ENCODE results near the gene MANEAL.

DNA sequence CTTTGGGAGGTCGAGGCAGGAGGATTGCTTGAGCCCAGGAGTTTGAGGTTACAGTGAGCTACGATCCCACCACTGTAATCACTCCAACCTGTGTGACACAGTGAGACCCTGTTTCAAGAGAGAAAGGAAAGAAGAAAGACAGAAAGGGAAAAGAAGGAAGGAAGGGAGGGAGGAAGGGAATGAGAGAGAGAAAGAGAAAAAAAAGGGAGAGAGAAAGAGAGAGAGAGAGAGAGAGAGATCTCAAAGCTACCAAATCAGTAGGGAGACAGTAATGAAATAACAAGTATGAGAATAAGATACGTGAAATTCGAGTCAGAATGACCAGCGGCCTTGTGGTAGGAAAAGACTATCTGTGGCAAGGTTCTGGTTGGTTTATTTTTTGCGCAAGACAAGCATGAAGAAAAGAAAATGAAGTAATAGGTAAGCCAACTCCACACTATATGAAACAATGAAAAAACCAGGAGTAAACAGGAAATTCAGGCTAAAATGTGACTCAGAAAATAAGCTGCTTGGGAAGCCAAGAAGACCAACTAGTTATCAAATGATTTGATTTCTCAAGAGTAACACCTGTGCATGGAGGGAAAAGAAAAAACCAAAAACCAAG, 56.8 kb downstream of the MANEAL start:
- TF ChIP-seq, protein P1, sequence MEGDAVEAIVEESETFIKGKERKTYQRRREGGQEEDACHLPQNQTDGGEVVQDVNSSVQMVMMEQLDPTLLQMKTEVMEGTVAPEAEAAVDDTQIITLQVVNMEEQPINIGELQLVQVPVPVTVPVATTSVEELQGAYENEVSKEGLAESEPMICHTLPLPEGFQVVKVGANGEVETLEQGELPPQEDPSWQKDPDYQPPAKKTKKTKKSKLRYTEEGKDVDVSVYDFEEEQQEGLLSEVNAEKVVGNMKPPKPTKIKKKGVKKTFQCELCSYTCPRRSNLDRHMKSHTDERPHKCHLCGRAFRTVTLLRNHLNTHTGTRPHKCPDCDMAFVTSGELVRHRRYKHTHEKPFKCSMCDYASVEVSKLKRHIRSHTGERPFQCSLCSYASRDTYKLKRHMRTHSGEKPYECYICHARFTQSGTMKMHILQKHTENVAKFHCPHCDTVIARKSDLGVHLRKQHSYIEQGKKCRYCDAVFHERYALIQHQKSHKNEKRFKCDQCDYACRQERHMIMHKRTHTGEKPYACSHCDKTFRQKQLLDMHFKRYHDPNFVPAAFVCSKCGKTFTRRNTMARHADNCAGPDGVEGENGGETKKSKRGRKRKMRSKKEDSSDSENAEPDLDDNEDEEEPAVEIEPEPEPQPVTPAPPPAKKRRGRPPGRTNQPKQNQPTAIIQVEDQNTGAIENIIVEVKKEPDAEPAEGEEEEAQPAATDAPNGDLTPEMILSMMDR (IDR thresholded peaks at IDR 0.05; ENCODE audit: low read length): no peak
- TF ChIP-seq EZH2 (IDR thresholded peaks at IDR 0.05; ENCODE audit: borderline replicate concordance, low read length): no peak
